Endothelial cell (in vitro differentiated cells): Measurements from ENCODE around the gene ATG12. TPM values are rescaled to one million over a fixed set of nuclear protein-coding genes. Genes with fewer than 3 reads are reported as not detected.

ENCODE experiments used
- DNase-seq: peaks from one replicate; pipeline ENCODE4 v3.0.0; 2021; ENCODE audit warnings: low spot score
- H3K27ac Mint-ChIP-seq: one replicate; pipeline ENCODE4 v1.8.0; 2021; ENCODE audit warnings: mixed read lengths, inconsistent platforms; ENCODE audit not compliant: unreplicated experiment
- H3K27me3 Mint-ChIP-seq: one replicate; pipeline ENCODE4 v1.8.0; 2021; ENCODE audit warnings: mild to moderate bottlenecking, moderate library complexity, mixed read lengths, inconsistent platforms; ENCODE audit not compliant: unreplicated experiment
- H3K36me3 Mint-ChIP-seq: one replicate; pipeline ENCODE4 v1.8.0; 2021; ENCODE audit warnings: mild to moderate bottlenecking, low read depth, mixed read lengths, inconsistent platforms; ENCODE audit not compliant: unreplicated experiment
- H3K4me1 Mint-ChIP-seq: one replicate; pipeline ENCODE4 v1.8.0; 2021; ENCODE audit warnings: mild to moderate bottlenecking, mixed read lengths, inconsistent platforms; ENCODE audit not compliant: unreplicated experiment
- H3K4me3 Mint-ChIP-seq: one replicate; pipeline ENCODE4 v1.8.0; 2021; ENCODE audit warnings: mild to moderate bottlenecking, mixed read lengths, inconsistent platforms; ENCODE audit not compliant: unreplicated experiment
- H3K9me3 Mint-ChIP-seq: one replicate; pipeline ENCODE4 v1.8.0; 2021; ENCODE audit warnings: mixed read lengths, inconsistent platforms; ENCODE audit not compliant: unreplicated experiment
- total RNA-seq: library from RNA; stranded (reverse); fragmentation: NEBNext Ultra II Directional; extraction: Animal tissue kit (Norgen Biotek cat#: 25700); gene quantifications from one replicate; pipeline ENCODE4 v1.2.1, GENCODE V29; 2021; ENCODE audit not compliant: unreplicated experiment
- TF ChIP-seq, protein P1 (sequence below): fragments of 200-600 bp; sonication (generic); IDR thresholded peaks from one replicate; pipeline ENCODE4 v1.5.0; 2021; ENCODE audit warnings: antibody characterized with exemption; ENCODE audit not compliant: unreplicated experiment

Gene ATG12
- total RNA-seq, 1 donor from 2014 or later: 50.8 TPM

DNA sequence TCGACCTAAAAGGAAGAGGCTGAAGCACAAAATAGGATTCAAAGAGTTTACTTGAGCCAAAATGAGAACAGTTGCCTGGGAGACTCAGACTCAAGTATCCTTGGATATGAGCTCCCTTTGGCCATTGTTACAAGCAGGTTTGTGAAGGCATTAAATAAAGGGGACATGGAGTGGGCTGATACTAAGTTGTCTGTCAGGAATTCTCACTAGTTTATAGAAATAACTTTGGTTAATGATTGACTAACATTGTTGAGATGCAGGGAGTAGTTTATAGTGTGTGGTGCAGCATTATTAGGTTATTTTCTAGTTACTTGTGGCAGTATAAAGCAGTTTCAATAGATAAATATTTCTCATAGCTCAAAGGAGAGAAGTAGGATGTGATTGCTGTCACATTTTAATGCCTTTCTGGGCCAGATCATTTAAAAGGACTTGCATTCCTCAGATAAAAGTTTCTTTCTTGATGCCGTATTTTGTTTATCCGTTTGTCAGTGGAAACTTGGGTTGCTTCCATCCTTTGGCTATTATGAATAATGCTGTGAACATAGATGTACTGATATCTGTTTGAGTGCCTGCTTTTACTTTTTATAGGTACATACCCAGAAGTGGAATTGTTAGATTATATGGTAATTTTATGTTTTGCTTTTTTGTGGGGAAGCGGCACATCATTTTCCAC lies 9.5 kb upstream of the ATG12 start:
- Mint-ChIP-seq H3K4me1 (peaks cover 17% of the 10 kb centered on the region), H3K36me3 (no peaks in the 10 kb centered on the region), H3K27me3 (peaks cover 2% of the 10 kb centered on the region), H3K27ac (no peak overlapping the region), H3K9me3 (no peaks in the 10 kb centered on the region), H3K4me3 (no peak overlapping the region)
- TF ChIP-seq, protein P1, sequence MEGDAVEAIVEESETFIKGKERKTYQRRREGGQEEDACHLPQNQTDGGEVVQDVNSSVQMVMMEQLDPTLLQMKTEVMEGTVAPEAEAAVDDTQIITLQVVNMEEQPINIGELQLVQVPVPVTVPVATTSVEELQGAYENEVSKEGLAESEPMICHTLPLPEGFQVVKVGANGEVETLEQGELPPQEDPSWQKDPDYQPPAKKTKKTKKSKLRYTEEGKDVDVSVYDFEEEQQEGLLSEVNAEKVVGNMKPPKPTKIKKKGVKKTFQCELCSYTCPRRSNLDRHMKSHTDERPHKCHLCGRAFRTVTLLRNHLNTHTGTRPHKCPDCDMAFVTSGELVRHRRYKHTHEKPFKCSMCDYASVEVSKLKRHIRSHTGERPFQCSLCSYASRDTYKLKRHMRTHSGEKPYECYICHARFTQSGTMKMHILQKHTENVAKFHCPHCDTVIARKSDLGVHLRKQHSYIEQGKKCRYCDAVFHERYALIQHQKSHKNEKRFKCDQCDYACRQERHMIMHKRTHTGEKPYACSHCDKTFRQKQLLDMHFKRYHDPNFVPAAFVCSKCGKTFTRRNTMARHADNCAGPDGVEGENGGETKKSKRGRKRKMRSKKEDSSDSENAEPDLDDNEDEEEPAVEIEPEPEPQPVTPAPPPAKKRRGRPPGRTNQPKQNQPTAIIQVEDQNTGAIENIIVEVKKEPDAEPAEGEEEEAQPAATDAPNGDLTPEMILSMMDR: no peak
- DNase-seq: no peak

DNA sequence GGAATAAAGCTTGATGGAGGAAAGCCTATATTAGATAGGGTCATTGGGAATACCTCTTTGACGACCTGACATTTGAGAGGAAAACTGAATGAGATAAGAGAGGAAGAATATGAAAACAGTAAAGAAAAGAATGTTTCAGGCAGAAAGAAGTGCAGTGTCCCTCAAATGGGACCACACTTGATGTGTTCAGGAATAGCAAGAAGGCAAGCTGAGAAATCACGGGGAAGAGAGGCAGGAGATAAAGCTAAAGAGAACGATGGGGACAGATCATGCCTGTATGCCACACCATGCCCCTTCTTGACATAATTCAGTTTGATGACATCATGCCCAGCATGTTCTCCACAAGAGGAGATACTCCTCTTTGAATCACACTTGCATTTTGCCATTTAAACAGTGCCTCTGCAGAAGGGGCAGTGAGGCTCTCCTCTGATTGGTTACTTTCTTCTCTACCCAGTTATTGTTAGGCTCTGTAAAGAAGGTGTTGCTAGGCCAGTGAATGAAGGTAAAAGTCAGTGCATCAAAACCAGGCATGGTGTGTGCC lies 8.0 kb upstream of the ATG12 start:
- TF ChIP-seq, protein P1: no peak
- no peaks in the 10 kb centered on the region for H3K9me3 Mint-ChIP-seq
- peaks cover 2% of the 10 kb centered on the region for H3K27me3 Mint-ChIP-seq
- H3K4me1 Mint-ChIP-seq: peaks cover 27% of the 10 kb centered on the region
- H3K36me3 Mint-ChIP-seq: no peaks in the 10 kb centered on the region
- no peak overlapping the region for H3K4me3 Mint-ChIP-seq
- no peak for DNase-seq
- H3K27ac Mint-ChIP-seq: no peak overlapping the region

DNA sequence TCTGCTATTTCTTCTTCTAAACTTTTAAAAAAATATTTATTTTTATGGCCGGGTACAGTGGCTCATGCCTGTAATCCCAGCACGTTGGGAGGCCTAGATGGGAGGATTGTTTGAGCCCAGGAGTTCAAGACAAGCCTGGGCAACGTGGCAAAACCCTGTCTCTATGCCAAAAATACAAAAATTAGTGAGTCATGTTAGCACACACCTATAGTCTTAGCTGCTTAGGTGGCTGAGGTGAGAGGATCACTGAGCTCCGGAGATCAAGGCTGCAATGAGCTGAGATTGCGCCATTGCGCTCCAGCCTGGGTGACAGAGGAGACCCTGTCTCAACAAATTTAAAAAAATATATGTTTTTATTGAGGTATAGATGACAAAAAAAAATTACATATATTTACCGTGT lies 5.9 kb upstream of the ATG12 start:
- Mint-ChIP-seq H3K27me3 (peaks cover 11% of the 10 kb centered on the region), H3K36me3 (peaks cover 4% of the 10 kb centered on the region), H3K27ac (no peak overlapping the region), H3K9me3 (no peaks in the 10 kb centered on the region), H3K4me3 (no peak overlapping the region), H3K4me1 (peaks cover 46% of the 10 kb centered on the region)
- TF ChIP-seq, protein P1: no peak
- DNase-seq: no peak

DNA sequence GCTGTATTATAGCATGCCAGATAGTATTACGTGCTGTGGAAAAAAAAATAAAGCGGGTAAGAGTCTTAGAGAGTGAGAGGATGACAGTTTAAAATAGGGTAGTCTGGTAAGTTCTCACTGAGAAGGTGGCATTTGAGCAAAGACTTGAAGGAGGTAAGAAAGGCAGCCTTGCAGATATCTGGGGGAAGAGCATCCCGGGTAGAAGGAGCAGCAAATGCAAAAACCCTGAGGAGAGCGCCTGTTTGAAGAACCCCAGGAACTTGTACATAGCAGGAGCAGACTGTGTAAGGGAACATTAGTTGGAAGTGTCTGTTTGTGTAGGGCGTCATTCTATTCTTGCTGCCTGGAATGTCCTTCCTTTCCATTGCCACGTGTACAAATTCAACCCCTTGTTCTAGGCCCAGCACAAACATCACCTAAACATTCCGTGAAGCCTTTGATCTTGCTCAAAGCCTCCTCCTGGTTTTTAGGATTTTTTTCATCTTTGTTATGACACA lies 3.0 kb upstream of the ATG12 start:
- Mint-ChIP-seq H3K36me3 (peaks cover 7% of the 10 kb centered on the region), H3K4me1 (peaks cover 41% of the 10 kb centered on the region), H3K27me3 (peaks cover 16% of the 10 kb centered on the region), H3K27ac (peak overlapping the region; percentile 85), H3K4me3 (peak overlapping the region; percentile 53), H3K9me3 (no peaks in the 10 kb centered on the region)
- TF ChIP-seq, protein P1: no peak
- no peak for DNase-seq

DNA sequence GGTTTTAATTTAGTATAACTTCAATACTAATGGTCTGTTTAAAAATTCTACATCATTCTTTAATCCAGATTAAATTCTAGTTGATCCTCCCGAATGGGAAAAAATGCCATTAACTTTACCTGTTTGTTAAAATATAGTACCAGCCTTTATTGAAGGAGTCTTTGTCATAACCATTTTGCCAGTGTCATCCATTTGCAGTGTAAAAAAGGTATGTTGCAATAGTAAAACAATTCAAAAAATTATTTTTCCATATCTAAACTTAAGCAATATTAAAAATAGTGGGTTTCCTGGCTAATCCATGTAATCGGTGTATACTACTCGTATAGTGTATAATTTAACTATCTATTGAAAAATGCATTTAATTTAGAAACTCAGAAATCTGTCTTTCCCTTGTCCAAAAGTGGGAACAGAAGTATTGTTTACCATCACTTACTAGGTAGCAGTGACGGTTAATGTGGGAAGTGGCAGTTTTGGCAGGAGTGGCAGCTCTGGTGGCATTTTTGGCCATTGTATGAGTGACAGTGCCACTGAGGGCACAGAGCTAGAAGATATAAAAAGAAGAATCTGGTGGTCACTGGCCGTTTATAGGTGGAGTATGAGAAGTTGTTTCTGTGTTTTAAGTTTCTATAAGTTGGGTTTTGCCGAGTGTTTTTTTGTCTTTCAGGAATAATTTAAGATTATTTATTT lies 2.2 kb upstream of the ATG12 start:
- Mint-ChIP-seq H3K27me3 (peaks cover 16% of the 10 kb centered on the region), H3K36me3 (peaks cover 7% of the 10 kb centered on the region), H3K27ac (peak overlapping the region; percentile 76), H3K9me3 (no peaks in the 10 kb centered on the region), H3K4me1 (peaks cover 41% of the 10 kb centered on the region), H3K4me3 (peak overlapping the region; percentile 98)
- TF ChIP-seq, protein P1: no peak
- no peak for DNase-seq
